IMR-90 (cell line): ENCODE measurements around the gene SH3RF3.

Source experiments
- RAD21 ChIP-seq: IDR thresholded peaks from 2 replicates; pipeline ENCODE4 v1.6.1; 2012; ENCODE audit warnings: low read length, improper control_type of control experiment
- TF ChIP-seq, protein P1 (sequence below): conservative IDR thresholded peaks from 2 replicates; pipeline ENCODE4 v1.5.1; 2012; ENCODE audit warnings: mild to moderate bottlenecking, low read depth, low read length, improper control_type of control experiment

DNA sequence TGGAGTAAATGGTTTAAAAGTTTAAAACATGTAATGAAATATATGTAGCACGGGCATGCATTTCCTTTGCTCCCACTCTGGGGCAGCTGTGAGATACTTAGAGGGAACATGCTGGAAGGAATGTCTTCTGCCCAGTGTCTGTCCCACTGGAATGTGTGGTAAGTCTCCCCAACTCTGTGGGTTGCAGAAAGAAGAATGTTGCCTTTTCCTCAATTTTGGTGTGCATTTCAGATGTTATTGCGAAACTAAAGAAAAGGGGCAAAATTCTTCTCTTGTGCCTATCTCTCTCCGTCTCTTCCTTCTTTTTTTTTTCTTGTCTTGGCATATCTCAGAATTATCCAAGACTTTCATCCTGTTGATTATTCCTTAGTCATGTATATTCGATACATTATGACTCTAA is 201.1 kb downstream of the SH3RF3 start:
- no peak for TF ChIP-seq RAD21
- TF ChIP-seq, protein P1, sequence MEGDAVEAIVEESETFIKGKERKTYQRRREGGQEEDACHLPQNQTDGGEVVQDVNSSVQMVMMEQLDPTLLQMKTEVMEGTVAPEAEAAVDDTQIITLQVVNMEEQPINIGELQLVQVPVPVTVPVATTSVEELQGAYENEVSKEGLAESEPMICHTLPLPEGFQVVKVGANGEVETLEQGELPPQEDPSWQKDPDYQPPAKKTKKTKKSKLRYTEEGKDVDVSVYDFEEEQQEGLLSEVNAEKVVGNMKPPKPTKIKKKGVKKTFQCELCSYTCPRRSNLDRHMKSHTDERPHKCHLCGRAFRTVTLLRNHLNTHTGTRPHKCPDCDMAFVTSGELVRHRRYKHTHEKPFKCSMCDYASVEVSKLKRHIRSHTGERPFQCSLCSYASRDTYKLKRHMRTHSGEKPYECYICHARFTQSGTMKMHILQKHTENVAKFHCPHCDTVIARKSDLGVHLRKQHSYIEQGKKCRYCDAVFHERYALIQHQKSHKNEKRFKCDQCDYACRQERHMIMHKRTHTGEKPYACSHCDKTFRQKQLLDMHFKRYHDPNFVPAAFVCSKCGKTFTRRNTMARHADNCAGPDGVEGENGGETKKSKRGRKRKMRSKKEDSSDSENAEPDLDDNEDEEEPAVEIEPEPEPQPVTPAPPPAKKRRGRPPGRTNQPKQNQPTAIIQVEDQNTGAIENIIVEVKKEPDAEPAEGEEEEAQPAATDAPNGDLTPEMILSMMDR, result no peak
